WTC11 (cell line): ENCODE data around the gene ZBTB34. TPM values are rescaled to one million over a fixed set of nuclear protein-coding genes. Genes with fewer than 3 reads are reported as not detected.
"Not testable (repeated sequence)": the region's sequence is repeated elsewhere in the genome, so short reads cannot be mapped to it uniquely, and the experiment has no call there.

Experiments
- ATAC-seq: fragments of 200-7000 bp; cut with Tn5 transposase; 2 replicates; pipeline ENCODE4 v1.10.0; 2021; ENCODE audit warnings: mild to moderate bottlenecking, moderate library complexity
- CTCF ChIA-PET: fragments of 300-600 bp; sonication (Branson Sonifier 250); formaldehyde crosslinking; loops from one replicate; lab custom pipeline; 2021; ENCODE audit warnings: antibody characterized with exemption; lab: Charles Lee
- POLR2A ChIA-PET: fragments of 350-600 bp; sonication (Branson Sonifier 250); formaldehyde crosslinking; loops from one replicate; lab custom pipeline; 2021; ENCODE audit warnings: antibody characterized with exemption; lab: Charles Lee
- DNase-seq: peaks from one replicate; pipeline ENCODE4 v3.0.0; 2021; ENCODE audit warnings: low spot score
- H3K27ac Mint-ChIP-seq: 2 replicates; pipeline ENCODE4 v1.8.0; 2021; ENCODE audit warnings: mixed read lengths
- H3K27me3 Mint-ChIP-seq: 2 replicates; pipeline ENCODE4 v1.8.0; 2021; ENCODE audit warnings: low read depth, mild to moderate bottlenecking, moderate library complexity, mixed read lengths
- H3K36me3 Mint-ChIP-seq: 2 replicates; pipeline ENCODE4 v1.8.0; 2021; ENCODE audit warnings: mixed read lengths
- H3K4me1 Mint-ChIP-seq: 2 replicates; pipeline ENCODE4 v1.8.0; 2022; ENCODE audit warnings: mixed read lengths
- H3K4me3 Mint-ChIP-seq: 2 replicates; pipeline ENCODE4 v1.8.0; 2021; ENCODE audit warnings: mild to moderate bottlenecking, moderate library complexity, mixed read lengths
- H3K9me3 Mint-ChIP-seq: 2 replicates; pipeline ENCODE4 v1.8.0; 2021; ENCODE audit warnings: mixed read lengths
- CBFB ChIP-seq: sonication (generic); formaldehyde crosslinking; IDR thresholded peaks from 2 replicates; pipeline ENCODE4 v1.8.1; 2022; ENCODE audit warnings: mild to moderate bottlenecking, low read depth, missing genetic modification reagents
- ESRRA ChIP-seq: sonication (generic); formaldehyde crosslinking; IDR thresholded peaks from 2 replicates; pipeline ENCODE4 v1.8.1; 2022; ENCODE audit warnings: mild to moderate bottlenecking, missing genetic modification reagents, borderline replicate concordance
- HMGA2 ChIP-seq: fragments of 250-450 bp; sonication (Bioruptor Pico); IDR thresholded peaks from 2 replicates; pipeline ENCODE4 v1.4.0; 2021; ENCODE audit warnings: mild to moderate bottlenecking, moderate library complexity
- IRF2 ChIP-seq: sonication (generic); formaldehyde crosslinking; IDR thresholded peaks from 2 replicates; pipeline ENCODE4 v1.8.0; 2022; ENCODE audit warnings: low read depth, missing genetic modification reagents, borderline replicate concordance
- JUN ChIP-seq: sonication (generic); formaldehyde crosslinking; IDR thresholded peaks from 2 replicates; pipeline ENCODE4 v1.8.0; 2023; ENCODE audit warnings: mild to moderate bottlenecking, missing genetic modification reagents
- MYBL2 ChIP-seq: sonication (generic); formaldehyde crosslinking; IDR thresholded peaks from 2 replicates; pipeline ENCODE4 v1.8.1; 2023; ENCODE audit warnings: mild to moderate bottlenecking, moderate library complexity, missing genetic modification reagents
- NFATC4 ChIP-seq: fragments of 250-450 bp; sonication (Bioruptor Pico); IDR thresholded peaks from 2 replicates; pipeline ENCODE4 v1.9.0; 2021; ENCODE audit warnings: mild to moderate bottlenecking
- NFYB ChIP-seq: sonication (generic); formaldehyde crosslinking; conservative IDR thresholded peaks from 2 replicates; pipeline ENCODE4 v1.8.0; 2022; ENCODE audit warnings: low read depth, missing genetic modification reagents
- NR1H2 ChIP-seq: sonication (generic); formaldehyde crosslinking; IDR thresholded peaks from 2 replicates; pipeline ENCODE4 v1.9.0; 2021; ENCODE audit warnings: mild to moderate bottlenecking, moderate library complexity, missing genetic modification reagents
- NR3C1 ChIP-seq: sonication (generic); formaldehyde crosslinking; conservative IDR thresholded peaks from 2 replicates; pipeline ENCODE4 v1.8.1; 2023; ENCODE audit warnings: low read depth, mild to moderate bottlenecking, missing genetic modification reagents
- SP1 ChIP-seq: sonication (generic); formaldehyde crosslinking; conservative IDR thresholded peaks from 2 replicates; pipeline ENCODE4 v1.8.1; 2022; ENCODE audit warnings: missing genetic modification reagents
- TCF7 ChIP-seq: sonication (generic); formaldehyde crosslinking; IDR thresholded peaks from 2 replicates; pipeline ENCODE4 v1.8.0; 2022; ENCODE audit warnings: mild to moderate bottlenecking, low read depth, missing genetic modification reagents, moderate library complexity
- ZBTB21 ChIP-seq: sonication (generic); formaldehyde crosslinking; IDR thresholded peaks from 2 replicates; pipeline ENCODE4 v1.8.1; 2023; ENCODE audit warnings: mild to moderate bottlenecking, missing genetic modification reagents, borderline replicate concordance
- ZNF232 ChIP-seq: sonication (generic); formaldehyde crosslinking; IDR thresholded peaks from 2 replicates; pipeline ENCODE4 v1.8.0; 2022; ENCODE audit warnings: mild to moderate bottlenecking, missing genetic modification reagents
- ZNF416 ChIP-seq: fragments of 250-450 bp; sonication (Bioruptor Pico); IDR thresholded peaks from 2 replicates; pipeline ENCODE4 v1.9.0; 2021; ENCODE audit warnings: mild to moderate bottlenecking, inconsistent platforms
- ZNF423 ChIP-seq: fragments of 250-450 bp; sonication (Bioruptor Pico); IDR thresholded peaks from 2 replicates; pipeline ENCODE4 v2.1.2; 2022; ENCODE audit warnings: mild to moderate bottlenecking, moderate library complexity
- ZNF671 ChIP-seq: fragments of 250-450 bp; sonication (Bioruptor Pico); IDR thresholded peaks from 2 replicates; pipeline ENCODE4 v1.8.0; 2021; ENCODE audit warnings: mild to moderate bottlenecking
- total RNA-seq: library from RNA; stranded (reverse); gene quantifications from 3 replicates; pipeline ENCODE4 v1.2.3, GENCODE V29; 2021
- TF ChIP-seq, protein P1 (sequence below): sonication (generic); formaldehyde crosslinking; IDR thresholded peaks from 2 replicates; pipeline ENCODE4 v1.8.1; 2023; ENCODE audit warnings: mild to moderate bottlenecking, missing genetic modification reagents
- TF ChIP-seq, protein P2 (sequence below): sonication (generic); formaldehyde crosslinking; IDR thresholded peaks from 2 replicates; pipeline ENCODE4 v1.8.0; 2022; ENCODE audit warnings: mild to moderate bottlenecking, missing genetic modification reagents
- TF ChIP-seq, protein P3 (sequence below): sonication (generic); formaldehyde crosslinking; IDR thresholded peaks from 2 replicates; pipeline ENCODE4 v1.8.1; 2023; ENCODE audit warnings: mild to moderate bottlenecking, missing genetic modification reagents, borderline replicate concordance
- TF ChIP-seq, protein P4 (sequence below): sonication (generic); formaldehyde crosslinking; IDR thresholded peaks from 2 replicates; pipeline ENCODE4 v1.8.0; 2022; ENCODE audit warnings: mild to moderate bottlenecking, missing genetic modification reagents
- TF ChIP-seq, protein P5 (sequence below): fragments of 200-600 bp; IDR thresholded peaks from 2 replicates; pipeline ENCODE4 v1.8.0; 2022; ENCODE audit warnings: antibody characterized with exemption
- TF ChIP-seq, protein P6 (sequence below): sonication (generic); formaldehyde crosslinking; conservative IDR thresholded peaks from 2 replicates; pipeline ENCODE4 v1.8.1; 2022; ENCODE audit warnings: mild to moderate bottlenecking, missing genetic modification reagents

The ZBTB34 gene
- total RNA-seq, 1 experiment from 2014 or later: 18.4 TPM

DNA sequence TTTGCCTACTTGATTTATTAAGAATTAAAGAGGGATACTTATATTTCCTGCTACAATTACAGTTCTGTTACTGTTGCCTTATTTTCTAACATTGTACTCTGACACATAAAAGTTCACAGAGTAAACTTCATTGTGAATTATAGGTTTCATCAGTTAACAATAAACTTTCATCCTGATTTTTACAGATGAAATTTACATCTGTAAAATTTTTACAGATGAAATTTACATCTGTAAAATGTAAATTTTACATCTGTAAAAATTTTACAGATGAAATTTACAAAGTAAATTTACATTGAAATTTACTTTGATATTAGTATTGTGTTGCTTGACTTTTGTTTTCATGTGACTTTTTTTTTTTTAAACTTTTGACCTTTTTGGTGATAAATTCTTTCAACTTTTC, 46.3 kb upstream of the ZBTB34 start:
- peaks cover 58% of the 10 kb centered on the region for H3K36me3 Mint-ChIP-seq
- POLR2A ChIA-PET: no interaction called here
- no peak for TF ChIP-seq ZNF423
- TF ChIP-seq, protein P1, sequence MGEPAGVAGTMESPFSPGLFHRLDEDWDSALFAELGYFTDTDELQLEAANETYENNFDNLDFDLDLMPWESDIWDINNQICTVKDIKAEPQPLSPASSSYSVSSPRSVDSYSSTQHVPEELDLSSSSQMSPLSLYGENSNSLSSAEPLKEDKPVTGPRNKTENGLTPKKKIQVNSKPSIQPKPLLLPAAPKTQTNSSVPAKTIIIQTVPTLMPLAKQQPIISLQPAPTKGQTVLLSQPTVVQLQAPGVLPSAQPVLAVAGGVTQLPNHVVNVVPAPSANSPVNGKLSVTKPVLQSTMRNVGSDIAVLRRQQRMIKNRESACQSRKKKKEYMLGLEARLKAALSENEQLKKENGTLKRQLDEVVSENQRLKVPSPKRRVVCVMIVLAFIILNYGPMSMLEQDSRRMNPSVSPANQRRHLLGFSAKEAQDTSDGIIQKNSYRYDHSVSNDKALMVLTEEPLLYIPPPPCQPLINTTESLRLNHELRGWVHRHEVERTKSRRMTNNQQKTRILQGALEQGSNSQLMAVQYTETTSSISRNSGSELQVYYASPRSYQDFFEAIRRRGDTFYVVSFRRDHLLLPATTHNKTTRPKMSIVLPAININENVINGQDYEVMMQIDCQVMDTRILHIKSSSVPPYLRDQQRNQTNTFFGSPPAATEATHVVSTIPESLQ (CRISPR knock-in tag): no peak
- no peak for TF ChIP-seq MYBL2 (CRISPR knock-in tag)
- no peak for TF ChIP-seq ZNF416 (CRISPR knock-in tag)
- no peak for TF ChIP-seq ESRRA (CRISPR knock-in tag)
- TF ChIP-seq SP1: no peak
- TF ChIP-seq ZNF232 (CRISPR knock-in tag): no peak
- no peak for TF ChIP-seq NFYB (CRISPR knock-in tag)
- TF ChIP-seq NR1H2 (CRISPR knock-in tag): no peak
- TF ChIP-seq ZNF671 (CRISPR knock-in tag): no peak
- TF ChIP-seq, protein P2, sequence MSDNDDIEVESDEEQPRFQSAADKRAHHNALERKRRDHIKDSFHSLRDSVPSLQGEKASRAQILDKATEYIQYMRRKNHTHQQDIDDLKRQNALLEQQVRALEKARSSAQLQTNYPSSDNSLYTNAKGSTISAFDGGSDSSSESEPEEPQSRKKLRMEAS (CRISPR knock-in tag): no peak
- no peak for TF ChIP-seq TCF7
- TF ChIP-seq CBFB: no peak
- TF ChIP-seq, protein P3, sequence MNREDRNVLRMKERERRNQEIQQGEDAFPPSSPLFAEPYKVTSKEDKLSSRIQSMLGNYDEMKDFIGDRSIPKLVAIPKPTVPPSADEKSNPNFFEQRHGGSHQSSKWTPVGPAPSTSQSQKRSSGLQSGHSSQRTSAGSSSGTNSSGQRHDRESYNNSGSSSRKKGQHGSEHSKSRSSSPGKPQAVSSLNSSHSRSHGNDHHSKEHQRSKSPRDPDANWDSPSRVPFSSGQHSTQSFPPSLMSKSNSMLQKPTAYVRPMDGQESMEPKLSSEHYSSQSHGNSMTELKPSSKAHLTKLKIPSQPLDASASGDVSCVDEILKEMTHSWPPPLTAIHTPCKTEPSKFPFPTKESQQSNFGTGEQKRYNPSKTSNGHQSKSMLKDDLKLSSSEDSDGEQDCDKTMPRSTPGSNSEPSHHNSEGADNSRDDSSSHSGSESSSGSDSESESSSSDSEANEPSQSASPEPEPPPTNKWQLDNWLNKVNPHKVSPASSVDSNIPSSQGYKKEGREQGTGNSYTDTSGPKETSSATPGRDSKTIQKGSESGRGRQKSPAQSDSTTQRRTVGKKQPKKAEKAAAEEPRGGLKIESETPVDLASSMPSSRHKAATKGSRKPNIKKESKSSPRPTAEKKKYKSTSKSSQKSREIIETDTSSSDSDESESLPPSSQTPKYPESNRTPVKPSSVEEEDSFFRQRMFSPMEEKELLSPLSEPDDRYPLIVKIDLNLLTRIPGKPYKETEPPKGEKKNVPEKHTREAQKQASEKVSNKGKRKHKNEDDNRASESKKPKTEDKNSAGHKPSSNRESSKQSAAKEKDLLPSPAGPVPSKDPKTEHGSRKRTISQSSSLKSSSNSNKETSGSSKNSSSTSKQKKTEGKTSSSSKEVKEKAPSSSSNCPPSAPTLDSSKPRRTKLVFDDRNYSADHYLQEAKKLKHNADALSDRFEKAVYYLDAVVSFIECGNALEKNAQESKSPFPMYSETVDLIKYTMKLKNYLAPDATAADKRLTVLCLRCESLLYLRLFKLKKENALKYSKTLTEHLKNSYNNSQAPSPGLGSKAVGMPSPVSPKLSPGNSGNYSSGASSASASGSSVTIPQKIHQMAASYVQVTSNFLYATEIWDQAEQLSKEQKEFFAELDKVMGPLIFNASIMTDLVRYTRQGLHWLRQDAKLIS (CRISPR knock-in tag): no peak
- no peak for TF ChIP-seq ZBTB21 (CRISPR knock-in tag)
- TF ChIP-seq, protein P4, sequence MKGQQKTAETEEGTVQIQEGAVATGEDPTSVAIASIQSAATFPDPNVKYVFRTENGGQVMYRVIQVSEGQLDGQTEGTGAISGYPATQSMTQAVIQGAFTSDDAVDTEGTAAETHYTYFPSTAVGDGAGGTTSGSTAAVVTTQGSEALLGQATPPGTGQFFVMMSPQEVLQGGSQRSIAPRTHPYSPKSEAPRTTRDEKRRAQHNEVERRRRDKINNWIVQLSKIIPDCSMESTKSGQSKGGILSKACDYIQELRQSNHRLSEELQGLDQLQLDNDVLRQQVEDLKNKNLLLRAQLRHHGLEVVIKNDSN (CRISPR knock-in tag): no peak
- TF ChIP-seq, all 79 proteins: peak for 0
- ATAC-seq (no peak), DNase-seq (no peak)
- Mint-ChIP-seq H3K27me3 (no peaks in the 10 kb centered on the region), H3K27ac (no peak overlapping the region), H3K9me3 (peaks cover 34% of the 10 kb centered on the region), H3K4me1 (no peaks in the 10 kb centered on the region), H3K4me3 (no peak overlapping the region)
- CTCF ChIA-PET: no interaction called here

DNA sequence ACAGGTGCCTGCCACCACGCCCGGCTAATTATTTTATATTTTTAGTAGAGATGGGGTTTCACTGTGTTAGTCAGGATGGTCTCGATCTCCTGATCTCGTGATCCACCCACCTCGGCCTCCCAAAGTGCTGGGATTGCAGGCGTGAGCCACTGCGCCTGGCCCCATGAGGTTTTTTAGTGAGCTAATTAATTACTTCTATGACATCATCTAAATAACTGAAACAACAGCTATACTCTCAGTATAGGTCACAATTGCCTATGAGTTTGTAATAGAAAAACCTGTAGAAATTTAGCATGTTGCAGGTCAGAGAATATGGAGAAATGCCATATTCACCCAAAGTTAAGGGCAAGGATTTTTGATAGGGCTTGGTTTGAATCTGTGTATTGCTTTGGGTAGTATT, 42.8 kb upstream of the ZBTB34 start:
- H3K27me3 Mint-ChIP-seq, H3K4me3 Mint-ChIP-seq, DNase-seq, H3K27ac Mint-ChIP-seq, CTCF ChIA-PET, H3K4me1 Mint-ChIP-seq, ATAC-seq: not testable (repeated sequence)
- H3K9me3 Mint-ChIP-seq: peaks cover 48% of the 10 kb centered on the region
- peaks cover 67% of the 10 kb centered on the region for H3K36me3 Mint-ChIP-seq
- POLR2A ChIA-PET: interaction anchor here (0.6 kb wide), 1 partner anchor 13 kb away, joined by 3 read pairs; no protein-coding TSS in a partner anchor

DNA sequence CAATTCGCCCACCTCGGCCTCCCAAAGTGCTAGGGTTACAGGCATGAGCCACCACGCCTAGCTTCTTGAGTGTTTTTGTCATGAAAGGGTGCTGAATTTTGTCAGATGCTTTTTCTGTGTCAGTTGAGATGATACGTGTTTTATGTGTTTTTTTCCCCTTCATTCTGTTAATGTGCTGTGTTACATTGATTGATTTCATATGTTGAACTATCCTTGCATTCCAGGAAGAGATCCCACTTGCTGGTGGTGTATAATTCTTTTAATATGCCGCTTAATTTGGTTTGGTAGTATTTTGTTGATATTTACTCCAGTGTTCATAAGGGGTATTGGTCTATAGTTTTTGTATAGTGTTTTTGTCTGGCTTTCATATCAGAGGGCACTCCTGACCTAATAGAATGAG, 42.0 kb upstream of the ZBTB34 start:
- POLR2A ChIA-PET: no interaction called here
- Mint-ChIP-seq H3K27me3 (no peaks in the 10 kb centered on the region), H3K9me3 (peaks cover 44% of the 10 kb centered on the region), H3K4me1 (no peaks in the 10 kb centered on the region), H3K4me3 (no peak overlapping the region), H3K36me3 (peaks cover 66% of the 10 kb centered on the region), H3K27ac (no peak overlapping the region)
- CTCF ChIA-PET: no interaction called here
- no peak for DNase-seq
- ATAC-seq: no peak
- TF ChIP-seq, protein P5, sequence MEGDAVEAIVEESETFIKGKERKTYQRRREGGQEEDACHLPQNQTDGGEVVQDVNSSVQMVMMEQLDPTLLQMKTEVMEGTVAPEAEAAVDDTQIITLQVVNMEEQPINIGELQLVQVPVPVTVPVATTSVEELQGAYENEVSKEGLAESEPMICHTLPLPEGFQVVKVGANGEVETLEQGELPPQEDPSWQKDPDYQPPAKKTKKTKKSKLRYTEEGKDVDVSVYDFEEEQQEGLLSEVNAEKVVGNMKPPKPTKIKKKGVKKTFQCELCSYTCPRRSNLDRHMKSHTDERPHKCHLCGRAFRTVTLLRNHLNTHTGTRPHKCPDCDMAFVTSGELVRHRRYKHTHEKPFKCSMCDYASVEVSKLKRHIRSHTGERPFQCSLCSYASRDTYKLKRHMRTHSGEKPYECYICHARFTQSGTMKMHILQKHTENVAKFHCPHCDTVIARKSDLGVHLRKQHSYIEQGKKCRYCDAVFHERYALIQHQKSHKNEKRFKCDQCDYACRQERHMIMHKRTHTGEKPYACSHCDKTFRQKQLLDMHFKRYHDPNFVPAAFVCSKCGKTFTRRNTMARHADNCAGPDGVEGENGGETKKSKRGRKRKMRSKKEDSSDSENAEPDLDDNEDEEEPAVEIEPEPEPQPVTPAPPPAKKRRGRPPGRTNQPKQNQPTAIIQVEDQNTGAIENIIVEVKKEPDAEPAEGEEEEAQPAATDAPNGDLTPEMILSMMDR: no peak
- TF ChIP-seq ZNF423 (no peak), JUN (CRISPR knock-in tag) (no peak), NR3C1 (CRISPR knock-in tag) (no peak), NFATC4 (CRISPR knock-in tag) (no peak), HMGA2 (no peak), IRF2 (no peak)
- TF ChIP-seq, protein P6, sequence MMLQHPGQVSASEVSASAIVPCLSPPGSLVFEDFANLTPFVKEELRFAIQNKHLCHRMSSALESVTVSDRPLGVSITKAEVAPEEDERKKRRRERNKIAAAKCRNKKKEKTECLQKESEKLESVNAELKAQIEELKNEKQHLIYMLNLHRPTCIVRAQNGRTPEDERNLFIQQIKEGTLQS (CRISPR knock-in tag): no peak
- TF ChIP-seq, protein P4 (CRISPR knock-in tag): no peak
- TF ChIP-seq, protein P2 (CRISPR knock-in tag): no peak
